HG03460 (cell line): Measurements from ENCODE around the gene UCP3.

Experiments
- ATAC-seq: cut with Tn5 transposase; IDR thresholded peaks from one replicate; pipeline ENCODE4 v1.9.1; 2021; ENCODE audit not compliant: unreplicated experiment

Gene UCP3

DNA sequence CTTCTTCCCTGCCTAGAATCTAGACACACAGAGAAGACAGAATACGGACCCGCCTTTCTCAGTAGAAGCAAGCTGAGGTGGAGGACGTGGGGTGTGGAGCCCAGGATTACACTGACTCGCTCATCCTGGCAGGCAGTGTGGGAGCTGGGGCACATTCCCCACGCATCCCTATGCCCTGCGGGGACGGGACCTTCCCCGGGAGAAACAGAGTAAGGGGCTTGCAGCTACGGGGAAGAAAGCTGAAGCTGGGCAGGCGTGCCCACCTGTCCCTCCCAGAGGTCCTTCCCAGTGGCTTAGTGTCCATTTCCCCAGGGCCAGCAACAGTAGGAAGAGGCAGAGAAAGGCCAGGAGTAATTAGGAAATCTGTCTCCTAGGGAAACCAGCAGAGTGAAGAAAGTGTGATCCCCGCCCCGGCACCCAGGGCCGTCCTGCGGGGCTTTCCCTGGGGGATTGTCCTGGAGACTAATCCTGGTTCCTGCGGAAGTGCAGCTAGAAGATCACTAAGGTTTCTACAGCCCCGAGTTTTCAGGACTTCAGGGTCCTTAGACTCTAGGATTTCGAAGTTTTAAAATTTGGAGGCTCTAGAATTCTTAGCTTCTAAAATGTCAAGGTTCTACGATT lies 50.3 kb downstream of the UCP3 start:
- no peak for ATAC-seq

DNA sequence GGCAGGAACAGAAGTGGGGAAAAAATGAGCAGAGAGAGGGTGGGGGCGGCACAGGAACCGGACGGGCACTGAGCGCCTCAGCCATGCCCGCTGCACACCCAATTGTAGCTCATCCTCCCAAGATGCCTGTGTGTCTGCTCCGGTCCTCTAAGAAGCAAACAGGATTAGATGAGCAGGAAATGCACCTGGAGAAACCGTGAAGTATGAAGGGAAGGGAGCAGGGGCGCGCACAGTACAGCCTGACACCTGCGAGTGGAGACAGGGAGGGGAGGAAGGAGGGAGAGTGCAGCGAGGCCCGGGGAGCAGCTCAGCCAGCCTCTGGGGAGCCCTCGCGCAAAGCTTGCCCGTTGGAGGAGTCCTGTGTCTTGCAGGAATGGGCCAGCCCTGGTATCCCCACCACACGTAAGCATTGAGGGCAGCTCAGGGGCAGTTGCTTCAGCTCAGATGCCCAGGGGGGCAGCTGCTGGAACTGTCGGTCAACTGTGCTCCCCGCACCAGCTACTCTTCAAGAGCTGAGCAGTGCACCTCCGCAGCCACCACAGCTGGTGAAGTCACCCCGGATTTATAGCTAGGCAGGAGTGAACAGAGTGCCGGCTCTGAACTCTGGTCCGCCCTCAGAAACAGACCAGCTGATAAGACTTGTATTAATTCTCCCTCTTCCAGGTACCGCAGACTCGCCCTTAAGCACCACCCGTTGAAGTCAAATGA lies 51.1 kb downstream of the UCP3 start:
- ATAC-seq, result no peak

DNA sequence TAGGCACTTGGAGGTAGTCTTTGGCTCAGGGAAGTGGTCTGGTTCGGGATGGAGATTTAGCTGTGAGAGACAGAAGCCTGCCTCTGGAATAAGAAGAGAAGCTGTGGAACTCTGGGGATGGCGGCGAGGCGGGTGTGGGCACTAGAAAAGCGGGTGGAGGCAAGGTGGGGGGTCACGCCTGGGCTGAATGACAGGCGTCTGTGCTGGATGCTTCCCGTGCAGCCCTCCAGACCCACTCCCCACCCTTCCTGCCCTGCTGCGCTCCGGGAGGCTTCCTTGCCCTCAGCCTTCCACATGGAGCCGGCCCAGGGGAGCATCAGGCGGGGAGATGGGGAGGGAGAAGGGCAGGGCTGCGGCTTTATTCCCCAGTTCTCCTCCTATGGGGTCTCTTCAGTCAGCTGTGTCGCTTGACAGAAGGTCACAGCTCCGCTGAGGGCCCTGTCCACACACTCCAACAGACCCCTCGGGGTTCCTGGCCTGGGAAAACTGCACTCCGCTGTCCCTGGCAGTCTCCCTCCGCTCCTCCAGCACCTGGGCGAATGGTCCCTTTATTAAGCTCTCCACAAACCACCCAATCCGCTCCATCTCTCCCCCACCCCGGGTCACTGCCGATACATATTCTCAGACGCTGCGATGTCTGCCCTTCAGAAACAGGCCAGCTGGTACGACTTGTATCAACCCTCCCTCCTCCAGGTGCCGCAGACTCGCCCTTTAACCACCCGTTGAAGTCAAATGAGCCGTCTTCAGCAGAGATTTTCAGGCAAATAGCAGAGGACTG lies 51.8 kb downstream of the UCP3 start:
- ATAC-seq, result no peak

- ATAC-seq, result no peak
These were observed 57.1 kb downstream of the UCP3 start for GRCh38 chr11:73951797-73952196.

DNA sequence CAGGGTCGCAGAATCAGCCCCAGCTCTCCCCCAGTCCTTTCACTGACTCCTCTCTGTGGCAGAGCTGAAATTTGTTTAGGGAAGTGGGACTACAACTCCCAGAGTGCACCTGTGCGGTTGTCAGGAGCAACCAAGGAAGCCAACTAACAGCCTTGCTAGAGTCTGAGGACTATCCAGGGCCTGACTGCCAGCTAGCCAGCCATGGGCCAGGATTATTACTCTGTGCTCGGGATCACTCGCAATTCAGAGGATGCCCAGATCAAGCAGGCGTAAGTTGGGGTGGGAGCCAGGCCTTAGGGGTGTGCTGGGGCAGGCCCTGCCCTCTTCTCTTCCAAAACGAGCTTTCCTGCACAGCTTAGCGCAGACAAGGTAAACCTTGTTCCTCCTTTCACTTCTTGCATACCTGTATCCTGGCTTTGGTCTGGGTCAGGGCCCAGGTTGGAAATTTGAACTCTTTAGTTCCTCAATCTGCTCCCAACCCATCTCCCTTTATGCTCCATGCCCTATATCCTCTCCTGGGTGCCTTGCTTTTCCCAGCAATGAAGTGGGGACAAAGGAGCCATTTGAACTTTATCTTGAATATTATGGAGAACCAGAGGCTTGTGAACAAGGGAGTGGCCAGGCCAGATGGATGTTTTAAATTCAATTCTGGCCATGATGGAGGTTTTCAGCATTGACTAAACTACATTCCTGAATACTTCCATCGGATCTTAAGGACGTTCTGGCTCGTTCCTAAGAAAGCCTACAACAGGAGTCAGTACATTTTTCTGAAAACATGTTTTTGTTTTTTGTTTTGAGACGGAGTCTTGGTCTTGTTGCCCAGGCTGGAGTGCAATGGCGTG lies 57.8 kb downstream of the UCP3 start, which contains the start of gene DNAJB13:
DNAJB13 (plus strand) TSS at position 158 of the 842 bp plus-strand sequence; CDS start at position 202, 44 bp downstream.
- peak; percentile 80 for ATAC-seq
